AML-193 (cell line): ENCODE data around the gene NOL7.

Source experiments
- DNase-seq, 2 experiments: peaks; one replicate each; lab custom pipeline; 2025; lab: John Stamatoyannopoulos, UW

The NOL7 gene

GRCh38 chr6:13614926-13615791, at the start of gene NOL7:
Gene NOL7 (plus strand): TSS chr6:13615335. CDS start chr6:13615359, 24 bp downstream.
- DNase-seq, result peak; percentile 96 to 99

GRCh38 chr6:13565921-13566320, 49.2 kb upstream of the NOL7 start:
- DNase-seq, result no peak

GRCh38 chr6:13566500-13566899, 48.6 kb upstream of the NOL7 start:
- DNase-seq, result no peak

- no peak for DNase-seq
Observed at GRCh38 chr6:13568970-13569369, 46.2 kb upstream of the NOL7 start.

GRCh38 chr6:13572240-13572639, 42.9 kb upstream of the NOL7 start:
- DNase-seq, result no peak

- DNase-seq, result no peak
Observed at GRCh38 chr6:13572951-13573654, 42.0 kb upstream of the NOL7 start.

GRCh38 chr6:13573669-13574110, 41.4 kb upstream of the NOL7 start:
- peak; percentile 50 to 56 for DNase-seq

GRCh38 chr6:13574149-13574570, 41.0 kb upstream of the NOL7 start:
- DNase-seq, result peak; percentile 88 to 92

GRCh38 chr6:13574571-13575376, 40.4 kb upstream of the NOL7 start, which contains the start of gene SIRT5:
Gene SIRT5 (plus strand): TSS chr6:13574601. CDS start chr6:13584111, 9,510 bp downstream.
- peak; percentile 88 to 94 for DNase-seq

- no peak for DNase-seq
Observed at GRCh38 chr6:13575377-13575775, 39.8 kb upstream of the NOL7 start.

GRCh38 chr6:13576017-13576416, 39.1 kb upstream of the NOL7 start:
- no peak for DNase-seq

- DNase-seq, result no peak
Observed at GRCh38 chr6:13577926-13578325, 37.2 kb upstream of the NOL7 start.

- DNase-seq, result peak; percentile 19 to 34
Observed at GRCh38 chr6:13579911-13580310, 35.2 kb upstream of the NOL7 start.

GRCh38 chr6:13581700-13582229, 33.4 kb upstream of the NOL7 start:
- DNase-seq, result no peak

- DNase-seq, result no peak
Observed at GRCh38 chr6:13586603-13587542, 28.3 kb upstream of the NOL7 start.

GRCh38 chr6:13589801-13590200, 25.3 kb upstream of the NOL7 start:
- DNase-seq, result no peak

- no peak for DNase-seq
Observed at GRCh38 chr6:13590574-13591153, 24.5 kb upstream of the NOL7 start.

GRCh38 chr6:13591205-13591921, 23.8 kb upstream of the NOL7 start:
- no peak for DNase-seq

- DNase-seq, result no peak
Observed at GRCh38 chr6:13593103-13593502, 22.0 kb upstream of the NOL7 start.

GRCh38 chr6:13593720-13594119, 21.4 kb upstream of the NOL7 start:
- no peak for DNase-seq
